Smooth muscle cell (in vitro differentiated cells): ENCODE data around the gene PCGF5. TPM values are rescaled to one million over a fixed set of nuclear protein-coding genes. Genes with fewer than 3 reads are reported as not detected.
"Not testable (repeated sequence)": the region's sequence is repeated elsewhere in the genome, so short reads cannot be mapped to it uniquely, and the experiment has no call there.

ENCODE experiments used
- DNase-seq: peaks from one replicate; lab custom pipeline; 2025; ENCODE audit not compliant: unreplicated experiment; lab: John Stamatoyannopoulos, UW
- H2AFZ ChIP-seq: fragments of 200-600 bp; sonication (generic); 2 replicates; pipeline ENCODE4 v1.6.0; 2016; ENCODE audit warnings: antibody characterized with exemption, low read depth, mild to moderate bottlenecking
- H3F3A ChIP-seq: fragments of 200-600 bp; sonication (generic); 2 replicates; pipeline ENCODE4 v1.6.0; 2017; ENCODE audit warnings: antibody characterized with exemption, low read depth
- H3K27ac ChIP-seq: fragments of 200-600 bp; sonication (generic); 2 replicates; pipeline ENCODE4 v1.5.1; 2016; ENCODE audit warnings: low read depth, mild to moderate bottlenecking
- H3K27me3 ChIP-seq: fragments of 200-600 bp; sonication (generic); 2 replicates; pipeline ENCODE4 v1.6.1; 2016; ENCODE audit warnings: low read depth, mild to moderate bottlenecking
- H3K36me3 ChIP-seq: fragments of 200-600 bp; sonication (generic); 2 replicates; pipeline ENCODE4 v1.5.1; 2016; ENCODE audit warnings: low read depth
- H3K4me1 ChIP-seq: fragments of 200-600 bp; sonication (generic); 2 replicates; pipeline ENCODE4 v1.5.1; 2016; ENCODE audit warnings: low read depth
- H3K4me2 ChIP-seq: fragments of 200-600 bp; sonication (generic); 2 replicates; pipeline ENCODE4 v1.6.0; 2016; ENCODE audit warnings: mild to moderate bottlenecking
- H3K4me3 ChIP-seq: fragments of 200-600 bp; sonication (generic); 2 replicates; pipeline ENCODE4 v1.5.1; 2016; ENCODE audit warnings: mild to moderate bottlenecking
- H3K79me2 ChIP-seq: fragments of 200-600 bp; sonication (generic); 2 replicates; pipeline ENCODE4 v1.6.0; 2016; ENCODE audit warnings: low read depth, mild to moderate bottlenecking
- H3K9ac ChIP-seq: fragments of 200-600 bp; sonication (generic); 2 replicates; pipeline ENCODE4 v1.6.0; 2016; ENCODE audit warnings: low read depth
- H3K9me3 ChIP-seq: fragments of 200-600 bp; sonication (generic); replicated peaks from 2 replicates; pipeline ENCODE4 v1.5.1; 2016; ENCODE audit warnings: low read depth
- H4K20me1 ChIP-seq: fragments of 200-600 bp; sonication (generic); 2 replicates; pipeline ENCODE4 v1.6.0; 2016; ENCODE audit warnings: low read depth
- CTCF ChIP-seq: fragments of 200-600 bp; sonication (generic); IDR thresholded peaks from 2 replicates; pipeline ENCODE4 v1.5.1; 2017; ENCODE audit warnings: borderline replicate concordance, mild to moderate bottlenecking, antibody characterized with exemption; ENCODE audit not compliant: insufficient read depth, poor library complexity, severe bottlenecking
- WGBS: methylation state at CpG from one replicate; pipeline ENCODE4 v1.1.7; 2016; ENCODE audit warnings: low lambda C conversion rate; 5-methylcytosine and 5-hydroxymethylcytosine counted together
- polyA plus RNA-seq: library from polyadenylated mRNA; unstranded; fragments of >200 nt; fragmentation: Nextera tagmentation; extraction: Ambion mirVana; gene quantifications from 2 replicates; pipeline ENCODE4 v1.2.1, GENCODE V29; 2016
- total RNA-seq: library from RNA; depleted of rRNA; stranded (reverse); fragments of >200 nt; gene quantifications from 2 replicates; pipeline ENCODE4 v1.2.3, GENCODE V29; 2014

The PCGF5 gene
- total and polyA plus RNA-seq, 2 experiments from 2014 or later = 10.4 to 13.9 TPM

- not testable (repeated sequence) for H3K4me1 ChIP-seq, H3K4me2 ChIP-seq, H3K4me3 ChIP-seq, H3K79me2 ChIP-seq, H4K20me1 ChIP-seq, H3K9ac ChIP-seq, H3F3A ChIP-seq, H3K36me3 ChIP-seq, H3K27me3 ChIP-seq, H2AFZ ChIP-seq, DNase-seq, H3K27ac ChIP-seq, H3K9me3 ChIP-seq
- WGBS = 86% methylated on average over 7 of the region's 7 CpGs
These were observed 85.5 kb downstream of the PCGF5 start for GRCh38 chr10:91305979-91306378.

GRCh38 chr10:91307489-91307888 lies 87.0 kb downstream of the PCGF5 start:
- WGBS = 100% methylated on average over 1 of the region's 1 CpG

GRCh38 chr10:91309711-91310110 lies 89.2 kb downstream of the PCGF5 start:
- Histone ChIP-seq H3K4me1 (no peaks in the 10 kb centered on the region), H3K27ac (no peak overlapping the region), H2AFZ (no peak overlapping the region), H3K4me3 (no peak overlapping the region), H3K4me2 (no peak overlapping the region), H4K20me1 (no peaks in the 10 kb centered on the region), H3K36me3 (no peaks in the 10 kb centered on the region), H3K79me2 (no peaks in the 10 kb centered on the region), H3K27me3 (no peaks in the 10 kb centered on the region), H3F3A (no peaks in the 10 kb centered on the region), H3K9ac (no peak overlapping the region), H3K9me3 (no peaks in the 10 kb centered on the region)
- no peak for DNase-seq
- TF ChIP-seq CTCF = no peak
- 93% methylated on average over 3 of the region's 3 CpGs for WGBS

More at GRCh38 chr10:91307489-91307888, 87.0 kb downstream of the PCGF5 start:
- no peaks in the 10 kb centered on the region for H3F3A ChIP-seq
- H2AFZ ChIP-seq = no peak overlapping the region
- no peaks in the 10 kb centered on the region for H4K20me1 ChIP-seq
- no peaks in the 10 kb centered on the region for H3K9me3 ChIP-seq
- no peak for DNase-seq
- no peaks in the 10 kb centered on the region for H3K4me1 ChIP-seq
- no peaks in the 10 kb centered on the region for H3K27me3 ChIP-seq
- H3K4me2 ChIP-seq = no peak overlapping the region
- no peak for TF ChIP-seq CTCF
- no peak overlapping the region for H3K27ac ChIP-seq
- no peak overlapping the region for H3K4me3 ChIP-seq
- H3K9ac ChIP-seq = no peak overlapping the region
- no peaks in the 10 kb centered on the region for H3K36me3 ChIP-seq
- H3K79me2 ChIP-seq = no peaks in the 10 kb centered on the region

- H2AFZ ChIP-seq = no peak overlapping the region
- no peak overlapping the region for H3K27ac ChIP-seq
- no peaks in the 10 kb centered on the region for H3K9me3 ChIP-seq
- H3K36me3 ChIP-seq = no peaks in the 10 kb centered on the region
- no peaks in the 10 kb centered on the region for H3K4me1 ChIP-seq
- TF ChIP-seq CTCF = no peak
- H3K9ac ChIP-seq = no peak overlapping the region
- H3K4me2 ChIP-seq = no peak overlapping the region
- no peaks in the 10 kb centered on the region for H3K79me2 ChIP-seq
- DNase-seq = no peak
- H3K27me3 ChIP-seq = no peaks in the 10 kb centered on the region
- no peaks in the 10 kb centered on the region for H3F3A ChIP-seq
- no peak overlapping the region for H3K4me3 ChIP-seq
- no peaks in the 10 kb centered on the region for H4K20me1 ChIP-seq
These were observed 91.3 kb downstream of the PCGF5 start for GRCh38 chr10:91311601-91312381.
